ENCODE data around the gene KRTAP10-10. TPM values are rescaled to one million over a fixed set of nuclear protein-coding genes. Genes with fewer than 3 reads are reported as not detected.
"Not testable (repeated sequence)": the region's sequence is repeated elsewhere in the genome, so short reads cannot be mapped to it uniquely, and the experiment has no call there.

KRTAP10-10 gene
- polyA plus RNA-seq, 3 donors, result not detected

GRCh38 chr21:44623575-44623974 lies 13.6 kb upstream of the KRTAP10-10 start:
- no peak for DNase-seq

- DNase-seq, result no peak
Measured at GRCh38 chr21:44625756-44626155, 11.4 kb upstream of the KRTAP10-10 start.

- DNase-seq, result no peak
Measured at GRCh38 chr21:44626262-44626661, 10.9 kb upstream of the KRTAP10-10 start.

GRCh38 chr21:44626673-44627143 lies 10.4 kb upstream of the KRTAP10-10 start, which contains the start of gene KRTAP10-9:
KRTAP10-9 (plus strand) TSS chr21:44627093; CDS start chr21:44627172, 79 bp downstream.
- DNase-seq, result no peak

GRCh38 chr21:44627181-44627822 lies 9.9 kb upstream of the KRTAP10-10 start:
- not testable (repeated sequence) for DNase-seq

GRCh38 chr21:44627831-44628233 lies 9.3 kb upstream of the KRTAP10-10 start:
- not testable (repeated sequence) for DNase-seq

GRCh38 chr21:44628707-44629391 lies 8.3 kb upstream of the KRTAP10-10 start:
- DNase-seq, result no peak

- DNase-seq, result no peak
Measured at GRCh38 chr21:44630440-44630839, 6.7 kb upstream of the KRTAP10-10 start.

GRCh38 chr21:44632067-44632466 lies 5.1 kb upstream of the KRTAP10-10 start:
- no peak for DNase-seq

GRCh38 chr21:44636209-44637017 lies 743 bp upstream of the KRTAP10-10 start:
- DNase-seq, result no peak

- DNase-seq, result not testable (repeated sequence)
Measured at GRCh38 chr21:44637851-44638348, 744 bp downstream of the KRTAP10-10 start.

- not testable (repeated sequence) for DNase-seq
Measured at GRCh38 chr21:44638506-44639330, 1.6 kb downstream of the KRTAP10-10 start.

GRCh38 chr21:44639331-44639655 lies 2.1 kb downstream of the KRTAP10-10 start:
- DNase-seq, result no peak

- no peak for DNase-seq
Measured at GRCh38 chr21:44640761-44641160, 3.6 kb downstream of the KRTAP10-10 start.

- DNase-seq, result peak; percentile 5
Measured at GRCh38 chr21:44643741-44644310, 6.7 kb downstream of the KRTAP10-10 start.

GRCh38 chr21:44644878-44645277 lies 7.7 kb downstream of the KRTAP10-10 start:
- no peak for DNase-seq

GRCh38 chr21:44646366-44647221 lies 9.4 kb downstream of the KRTAP10-10 start, which contains the start of gene KRTAP10-11:
KRTAP10-11 (plus strand) TSS chr21:44646414; CDS start chr21:44646459, 45 bp downstream.
- not testable (repeated sequence) for DNase-seq

- no peak for DNase-seq
Measured at GRCh38 chr21:44647222-44647552, 10.0 kb downstream of the KRTAP10-10 start.

- DNase-seq, result no peak
Measured at GRCh38 chr21:44648557-44649311, 11.6 kb downstream of the KRTAP10-10 start.
